HG03565 (cell line): ENCODE data around the gene RBPJ.
"Not testable (repeated sequence)": the region's sequence is repeated elsewhere in the genome, so short reads cannot be mapped to it uniquely, and the experiment has no call there.

ENCODE experiments used
- ATAC-seq: cut with Tn5 transposase; IDR thresholded peaks from one replicate; pipeline ENCODE4 v1.9.1; 2021; ENCODE audit warnings: mild to moderate bottlenecking, moderate library complexity; ENCODE audit not compliant: unreplicated experiment

RBPJ gene

GRCh38 chr4:26369581-26369980 is 48.8 kb downstream of the RBPJ start:
- no peak for ATAC-seq

GRCh38 chr4:26372076-26372475 is 51.3 kb downstream of the RBPJ start:
- ATAC-seq = no peak

- peak; percentile 86 for ATAC-seq
Measured at GRCh38 chr4:26372525-26373172, 51.8 kb downstream of the RBPJ start.

- ATAC-seq = no peak
Measured at GRCh38 chr4:26375551-26375950, 54.7 kb downstream of the RBPJ start.

- ATAC-seq = no peak
Measured at GRCh38 chr4:26377328-26378311, 56.8 kb downstream of the RBPJ start.

- no peak for ATAC-seq
Measured at GRCh38 chr4:26379837-26380236, 59.0 kb downstream of the RBPJ start.

- ATAC-seq = no peak
Measured at GRCh38 chr4:26380740-26381139, 59.9 kb downstream of the RBPJ start.

- ATAC-seq = no peak
Measured at GRCh38 chr4:26384380-26385057, 63.7 kb downstream of the RBPJ start.

- ATAC-seq = no peak
Measured at GRCh38 chr4:26385690-26386089, 64.9 kb downstream of the RBPJ start.

- no peak for ATAC-seq
Measured at GRCh38 chr4:26386386-26386785, 65.6 kb downstream of the RBPJ start.

GRCh38 chr4:26388671-26389070 is 67.9 kb downstream of the RBPJ start:
- ATAC-seq = no peak

- no peak for ATAC-seq
Measured at GRCh38 chr4:26397086-26397485, 76.3 kb downstream of the RBPJ start.

GRCh38 chr4:26400132-26400531 is 79.3 kb downstream of the RBPJ start:
- no peak for ATAC-seq

GRCh38 chr4:26402017-26402416 is 81.2 kb downstream of the RBPJ start:
- ATAC-seq = not testable (repeated sequence)

GRCh38 chr4:26402458-26402857 is 81.6 kb downstream of the RBPJ start:
- ATAC-seq = peak; percentile 49

GRCh38 chr4:26404743-26405206 is 84.0 kb downstream of the RBPJ start:
- no peak for ATAC-seq

GRCh38 chr4:26406346-26406975 is 85.6 kb downstream of the RBPJ start:
- ATAC-seq = no peak

- ATAC-seq = no peak
Measured at GRCh38 chr4:26407476-26407875, 86.7 kb downstream of the RBPJ start.

- ATAC-seq = peak; percentile 70
Measured at GRCh38 chr4:26410385-26411293, 89.8 kb downstream of the RBPJ start.
